Adrenal gland (tissue), 5 donors: ENCODE measurements around the gene FAM174C.

Source experiments
- POLR2A ChIP-seq, 2 donors: fragments of 450-650 bp; IDR thresholded peaks; one replicate each; pipeline ENCODE4 v1.6.1; 2017; ENCODE audit warnings: antibody characterized with exemption in 2 of 2, mild to moderate bottlenecking in 2 of 2, moderate library complexity in 1 of 2
- TF ChIP-seq, protein P1 (sequence below), 6 experiments: fragments of 450-650 bp in 4 of 6; fragments of 200-600 bp in 2 of 6; sonication (generic) in 1 of 6; IDR thresholded peaks; 1 replicate in 5 of 6; 2 replicates in 1 of 6; pipeline versions ENCODE4 v1.5.1 to v1.8.0; 2016 to 2021; ENCODE audit warnings: antibody characterized with exemption in 6 of 6, mild to moderate bottlenecking in 2 of 6, moderate library complexity in 1 of 6
- donor health status: DM: no; HTN: no; CAD: no.

DNA sequence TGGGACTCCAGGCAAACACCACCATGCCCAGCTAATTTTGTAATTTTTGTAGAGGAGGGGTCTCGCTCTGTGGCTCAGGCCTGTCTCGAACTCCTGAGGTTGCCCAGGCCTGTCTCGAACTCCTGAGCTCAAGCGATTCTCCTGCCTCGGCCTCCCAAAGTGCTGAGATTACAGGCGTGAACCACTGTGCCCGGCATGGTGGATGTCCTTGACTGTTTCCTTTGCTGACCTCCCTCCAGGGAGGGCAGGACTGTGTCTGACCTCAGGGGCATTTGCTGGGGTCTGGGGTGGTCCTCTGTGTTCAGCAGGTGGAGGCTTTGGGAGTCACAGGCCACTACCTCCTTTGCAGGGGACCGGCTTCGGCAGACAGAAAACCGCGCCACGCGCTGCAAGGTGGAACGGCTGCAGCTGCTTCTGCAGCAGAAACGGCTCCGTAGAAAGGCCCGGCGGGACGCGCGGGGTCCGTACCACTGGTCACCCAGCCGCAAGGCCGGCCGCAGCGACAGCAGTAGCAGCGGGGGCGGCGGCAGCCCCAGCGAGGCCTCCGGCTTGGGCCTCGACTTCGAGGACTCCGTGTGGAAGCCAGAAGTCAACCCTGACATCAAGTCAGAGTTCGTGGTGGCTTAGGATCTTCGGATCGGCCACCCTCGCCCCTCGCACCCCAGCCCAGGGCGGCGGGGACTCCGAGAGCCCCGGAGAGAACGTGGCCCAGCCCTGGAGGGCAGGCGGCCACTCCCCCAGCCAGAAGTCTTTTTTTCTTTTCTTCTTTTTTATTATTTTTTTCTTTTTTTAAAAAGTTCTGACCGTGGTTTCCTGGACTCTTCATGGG lies 18.5 kb upstream of the FAM174C start:
- TF ChIP-seq, protein P1, sequence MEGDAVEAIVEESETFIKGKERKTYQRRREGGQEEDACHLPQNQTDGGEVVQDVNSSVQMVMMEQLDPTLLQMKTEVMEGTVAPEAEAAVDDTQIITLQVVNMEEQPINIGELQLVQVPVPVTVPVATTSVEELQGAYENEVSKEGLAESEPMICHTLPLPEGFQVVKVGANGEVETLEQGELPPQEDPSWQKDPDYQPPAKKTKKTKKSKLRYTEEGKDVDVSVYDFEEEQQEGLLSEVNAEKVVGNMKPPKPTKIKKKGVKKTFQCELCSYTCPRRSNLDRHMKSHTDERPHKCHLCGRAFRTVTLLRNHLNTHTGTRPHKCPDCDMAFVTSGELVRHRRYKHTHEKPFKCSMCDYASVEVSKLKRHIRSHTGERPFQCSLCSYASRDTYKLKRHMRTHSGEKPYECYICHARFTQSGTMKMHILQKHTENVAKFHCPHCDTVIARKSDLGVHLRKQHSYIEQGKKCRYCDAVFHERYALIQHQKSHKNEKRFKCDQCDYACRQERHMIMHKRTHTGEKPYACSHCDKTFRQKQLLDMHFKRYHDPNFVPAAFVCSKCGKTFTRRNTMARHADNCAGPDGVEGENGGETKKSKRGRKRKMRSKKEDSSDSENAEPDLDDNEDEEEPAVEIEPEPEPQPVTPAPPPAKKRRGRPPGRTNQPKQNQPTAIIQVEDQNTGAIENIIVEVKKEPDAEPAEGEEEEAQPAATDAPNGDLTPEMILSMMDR (IDR thresholded peaks at IDR 0.05), result no peak
- TF ChIP-seq POLR2A (IDR thresholded peaks at IDR 0.05), result no peak
